HepG2 (cell line): ENCODE measurements around the gene PLOD3. TPM values are rescaled to one million over a fixed set of nuclear protein-coding genes. Genes with fewer than 3 reads are reported as not detected.

ENCODE experiments used
- AGO1 ChIP-seq: fragments of 200-400 bp; formaldehyde crosslinking; IDR thresholded peaks from 2 replicates; pipeline ENCODE4 v1.6.1; 2017; ENCODE audit warnings: mild to moderate bottlenecking, low read depth, low read length, moderate library complexity; ENCODE audit not compliant: poor library complexity, severe bottlenecking
- ASH2L ChIP-seq: fragments of 300-600, 200-600 bp; sonication (generic); IDR thresholded peaks from 2 replicates; pipeline ENCODE4 v1.7.0; 2017; ENCODE audit warnings: low read depth, mild to moderate bottlenecking, moderate library complexity, mixed read lengths, low read length; ENCODE audit not compliant: insufficient read length
- BRF2 ChIP-seq: sonication (generic); formaldehyde crosslinking; IDR thresholded peaks from 2 replicates; pipeline ENCODE4 v1.8.1; 2022; ENCODE audit warnings: mild to moderate bottlenecking, missing genetic modification reagents
- CHD4 ChIP-seq: fragments of 200-600 bp; sonication (generic); IDR thresholded peaks from 2 replicates; pipeline ENCODE4 v1.7.0; 2017; ENCODE audit warnings: mild to moderate bottlenecking, low read length, borderline replicate concordance
- HMGA1 ChIP-seq: sonication (generic); formaldehyde crosslinking; conservative IDR thresholded peaks from 2 replicates; pipeline ENCODE4 v1.4.0; 2020; ENCODE audit warnings: missing genetic modification reagents
- NONO ChIP-seq, 2 experiments: fragments of 450-650 bp in 1 of 2; sonication (generic) in 1 of 2; formaldehyde crosslinking in 1 of 2; IDR thresholded peaks in 1 of 2; conservative IDR thresholded peaks in 1 of 2; 2 replicates each; pipeline versions ENCODE4 v1.6.1 to v1.8.0; 2017 to 2022; ENCODE audit warnings: mild to moderate bottlenecking in 1 of 2, missing genetic modification reagents in 1 of 2, moderate library complexity in 1 of 2
- PCBP2 ChIP-seq: fragments of 200-400 bp; formaldehyde crosslinking; optimal IDR thresholded peaks from 2 replicates; pipeline ENCODE3; 2018; ENCODE audit warnings: low read length, low read depth; ENCODE audit not compliant: poor library complexity, severe bottlenecking
- RARG ChIP-seq: sonication (generic); formaldehyde crosslinking; IDR thresholded peaks from 2 replicates; pipeline ENCODE4 v1.4.0; 2020; ENCODE audit warnings: low read depth, mild to moderate bottlenecking, missing genetic modification reagents
- RELA ChIP-seq: sonication (generic); formaldehyde crosslinking; IDR thresholded peaks from 2 replicates; pipeline ENCODE4 v1.4.0; 2020; ENCODE audit warnings: missing genetic modification reagents
- SATB2 ChIP-seq: sonication (generic); formaldehyde crosslinking; IDR thresholded peaks from 2 replicates; pipeline ENCODE4 v1.5.0; 2020; ENCODE audit warnings: missing genetic modification reagents
- THAP11 ChIP-seq: IDR thresholded peaks from 2 replicates; pipeline ENCODE4 v1.6.1; 2016; ENCODE audit warnings: missing biosample characterization, missing genetic modification reagents
- YEATS2 ChIP-seq: sonication (generic); formaldehyde crosslinking; IDR thresholded peaks from 2 replicates; pipeline ENCODE4 v1.4.0; 2020; ENCODE audit warnings: missing genetic modification reagents, borderline replicate concordance
- ZNF142 ChIP-seq: sonication (generic); formaldehyde crosslinking; IDR thresholded peaks from 2 replicates; pipeline ENCODE4 v1.4.0; 2020; ENCODE audit warnings: missing genetic modification reagents
- ZNF362 ChIP-seq: sonication (generic); formaldehyde crosslinking; IDR thresholded peaks from 2 replicates; pipeline ENCODE4 v1.4.0; 2020; ENCODE audit warnings: missing genetic modification reagents, mild to moderate bottlenecking, borderline replicate concordance
- ZNF468 ChIP-seq: sonication (generic); formaldehyde crosslinking; IDR thresholded peaks from 2 replicates; pipeline ENCODE4 v1.8.0; 2022; ENCODE audit warnings: mild to moderate bottlenecking, moderate library complexity, missing genetic modification reagents
- ZNF674 ChIP-seq: sonication (generic); formaldehyde crosslinking; IDR thresholded peaks from 2 replicates; pipeline ENCODE4 v1.5.0; 2020; ENCODE audit warnings: low read depth, mild to moderate bottlenecking, missing genetic modification reagents
- ZNF766 ChIP-seq: sonication (generic); formaldehyde crosslinking; IDR thresholded peaks from 2 replicates; pipeline ENCODE4 v1.5.0; 2020; ENCODE audit warnings: missing genetic modification reagents, borderline replicate concordance
- ZNF839 ChIP-seq: sonication (generic); formaldehyde crosslinking; IDR thresholded peaks from 2 replicates; pipeline ENCODE4 v1.4.0; 2020; ENCODE audit warnings: missing genetic modification reagents, mild to moderate bottlenecking, borderline replicate concordance
- polyA plus RNA-seq, 8 experiments: library from polyadenylated mRNA; depleted of rRNA in 3 of 8; stranded (reverse) in 7 of 8; unstranded in 1 of 8; fragments of >200 nt; fragmentation: Illumina TruSeq in 4 of 8; extraction: Trizol in 4 of 8; gene quantifications; 2 replicates each; pipeline versions ENCODE4 v1.2.1 to v1.2.3, GENCODE V29; 2011 to 2016; ENCODE audit warnings: low read depth in 4 of 8, missing spikeins in 1 of 8, mixed read lengths in 1 of 8; ENCODE audit not compliant: insufficient read depth in 1 of 8
- total RNA-seq, 5 experiments: library from RNA; depleted of rRNA; stranded (reverse); fragments of >200 nt; fragmentation: Illumina TruSeq; extraction: Trizol; gene quantifications; 2 replicates each; pipeline ENCODE4 v1.2.3, GENCODE V29; 2016; ENCODE audit warnings: low read depth in 1 of 5
- TF ChIP-seq, protein P1 (sequence below): sonication (generic); formaldehyde crosslinking; IDR thresholded peaks from 2 replicates; pipeline ENCODE4 v1.8.0; 2022; ENCODE audit warnings: mild to moderate bottlenecking, missing genetic modification reagents, moderate library complexity

PLOD3 gene
- total and polyA plus RNA-seq, 2 of the 13 experiments (the other 11 are each of a cell fraction or from before 2014, with no cell fraction given): 65.8 to 67.4 TPM

- TF ChIP-seq, protein P1, sequence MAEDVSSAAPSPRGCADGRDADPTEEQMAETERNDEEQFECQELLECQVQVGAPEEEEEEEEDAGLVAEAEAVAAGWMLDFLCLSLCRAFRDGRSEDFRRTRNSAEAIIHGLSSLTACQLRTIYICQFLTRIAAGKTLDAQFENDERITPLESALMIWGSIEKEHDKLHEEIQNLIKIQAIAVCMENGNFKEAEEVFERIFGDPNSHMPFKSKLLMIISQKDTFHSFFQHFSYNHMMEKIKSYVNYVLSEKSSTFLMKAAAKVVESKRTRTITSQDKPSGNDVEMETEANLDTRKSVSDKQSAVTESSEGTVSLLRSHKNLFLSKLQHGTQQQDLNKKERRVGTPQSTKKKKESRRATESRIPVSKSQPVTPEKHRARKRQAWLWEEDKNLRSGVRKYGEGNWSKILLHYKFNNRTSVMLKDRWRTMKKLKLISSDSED (CRISPR knock-in tag): no peak
- TF ChIP-seq ZNF839 (CRISPR knock-in tag) (no peak; the same call in 1 of the 2 replicates), RELA (peak; percentile 42; the same call in 1 of the 2 replicates), RARG (no peak), YEATS2 (peak; percentile 32; the same call in 1 of the 2 replicates), BRF2 (CRISPR knock-in tag) (no peak), ZNF766 (CRISPR knock-in tag) (0 out of 2 replicates have a peak, but pooled peaks have one; percentile 52), CHD4 (peak; percentile 82; the same call in 1 of the 2 replicates), ASH2L (peak; percentile 30), HMGA1 (CRISPR knock-in tag) (no peak), ZNF362 (peak; percentile 88), ZNF674 (CRISPR knock-in tag) (no peak), PCBP2 (no peak), NONO (IDR thresholded peaks at IDR 0.05) (no peak), NONO (CRISPR knock-in tag; conservative IDR thresholded peaks at IDR 0.05) (peak; percentile 59), ZNF142 (CRISPR knock-in tag) (no peak; the same call in 1 of the 2 replicates), AGO1 (no peak), ZNF468 (CRISPR knock-in tag) (no peak), THAP11 (CRISPR knock-in tag) (peak; percentile 66), SATB2 (CRISPR knock-in tag) (no peak)
Observed at GRCh38 chr7:101200862-101201599, 16.4 kb downstream of the PLOD3 start, which contains the start of gene MOGAT3 (continued).
